BLaER1 treated with 17β-estradiol and CSF1 and Interleukin-3, amounts not matched to agents 10 nM and 100 nM (cell line): ENCODE data around the gene FAM50A.

Experiments
- H3K27ac ChIP-seq, 11 experiments: shearing (Covaris generic); formaldehyde crosslinking; 2 replicates each; pipeline ENCODE4 v1.8.1; 2022
- H3K27me3 ChIP-seq, 11 experiments: shearing (Covaris generic); formaldehyde crosslinking; 2 replicates each; pipeline ENCODE4 v1.8.1; 2022
- H3K36me3 ChIP-seq, 11 experiments: shearing (Covaris generic); formaldehyde crosslinking; 2 replicates each; pipeline ENCODE4 v1.8.1; 2022
- H3K4me1 ChIP-seq, 10 experiments: shearing (Covaris generic); formaldehyde crosslinking; 2 replicates each; pipeline ENCODE4 v1.8.1; 2022
- H3K4me2 ChIP-seq, 11 experiments: shearing (Covaris generic); formaldehyde crosslinking; 2 replicates each; pipeline ENCODE4 v1.8.1; 2022
- H3K4me3 ChIP-seq, 10 experiments: shearing (Covaris generic); formaldehyde crosslinking; 2 replicates each; pipeline ENCODE4 v1.8.1; 2022
- H3K9ac ChIP-seq, 11 experiments: shearing (Covaris generic); formaldehyde crosslinking; 2 replicates each; pipeline ENCODE4 v1.8.1; 2022
- H3K9me3 ChIP-seq, 11 experiments: shearing (Covaris generic); formaldehyde crosslinking; replicated peaks in 1 of 11; 2 replicates each; pipeline ENCODE4 v1.8.1; 2022
- H4K20me1 ChIP-seq, 11 experiments: shearing (Covaris generic); formaldehyde crosslinking; 2 replicates each; pipeline ENCODE4 v1.8.1; 2022
- Cebpa-rat ChIP-seq, 11 experiments: shearing (Covaris generic); IDR thresholded peaks; 2 replicates each; pipeline ENCODE4 v1.8.1; 2022

The FAM50A gene

DNA sequence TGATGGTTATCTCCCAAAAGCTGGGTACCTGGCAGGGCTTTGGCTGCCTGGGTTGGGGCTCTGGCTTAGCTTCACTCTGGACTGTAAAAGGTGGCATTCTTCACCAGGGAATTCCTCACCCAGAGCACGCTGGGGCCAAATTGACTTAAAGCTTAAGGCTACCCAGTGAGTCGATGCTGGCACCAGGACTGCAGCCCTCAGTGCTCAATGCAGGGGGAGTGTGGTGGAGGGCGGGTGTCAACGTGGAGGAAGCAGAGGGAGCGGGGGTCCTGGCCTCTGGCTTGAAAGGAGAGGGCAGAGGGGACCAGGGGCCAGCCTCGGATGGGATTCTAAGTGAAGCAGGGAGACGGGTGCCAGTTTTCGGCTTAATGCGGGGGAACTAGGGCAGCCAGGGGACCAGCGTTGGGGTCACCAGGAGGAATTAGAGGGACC lies 446 bp upstream of the FAM50A start:
- Histone ChIP-seq H3K27ac (peak overlapping the region in 8 of 11 experiments; percentile 28 to 71 (median 39); a peak in 9 of 22 replicates), H3K27me3 (peaks cover 2 to 71% (median 38%) of the 10 kb centered on the region in 11 experiments; a peak in 18 of 22 replicates), H3K4me1 (peaks cover 15 to 40% (median 27%) of the 10 kb centered on the region in 10 experiments; a peak in 19 of 20 replicates), H3K9me3 (peaks cover 0 to 18% (median 5%) of the 10 kb centered on the region in 11 experiments; a peak in 7 of 22 replicates), H4K20me1 (peaks cover 14 to 82% (median 39%) of the 10 kb centered on the region in 11 experiments; a peak in 20 of 22 replicates), H3K9ac (peak overlapping the region; percentile 69 to 86 (median 79); a peak in 20 of 22 replicates), H3K4me2 (peak overlapping the region; percentile 68 to 91 (median 86)), H3K36me3 (peaks cover 10 to 67% (median 33%) of the 10 kb centered on the region in 11 experiments; a peak in 16 of 22 replicates), H3K4me3 (peak overlapping the region; percentile 60 to 73 (median 67))
- TF ChIP-seq Cebpa-rat (IDR thresholded peaks at IDR 0.05): no peak

GRCh38 chrX:154444755-154445246 lies 860 bp downstream of the FAM50A start:
- H3K27ac ChIP-seq: peak overlapping the region; percentile 57 to 72 (median 65)
- H3K36me3 ChIP-seq: peaks cover 8 to 70% (median 39%) of the 10 kb centered on the region in 11 experiments; a peak in 19 of 22 replicates

GRCh38 chrX:154445776-154446175 lies 1.8 kb downstream of the FAM50A start:
- peaks cover 10 to 70% (median 38%) of the 10 kb centered on the region in 11 experiments; a peak in 18 of 22 replicates for H3K36me3 ChIP-seq
- H3K27me3 ChIP-seq: peaks cover 17 to 86% (median 59%) of the 10 kb centered on the region in 11 experiments; a peak in 20 of 22 replicates
- no peak overlapping the region for H3K27ac ChIP-seq
- TF ChIP-seq Cebpa-rat (IDR thresholded peaks at IDR 0.05): no peak
- peak overlapping the region in 5 of 11 experiments; percentile 4 to 91 (median 89); a peak in 7 of 22 replicates for H3K4me2 ChIP-seq
- H3K9ac ChIP-seq: peak overlapping the region in 3 of 11 experiments; percentile 55 to 86 (median 83); a peak in 4 of 22 replicates
- peaks cover 9 to 32% (median 21%) of the 10 kb centered on the region in 10 experiments; a peak in 19 of 20 replicates for H3K4me1 ChIP-seq
- H3K9me3 ChIP-seq: peaks cover 0 to 12% (median 0%) of the 10 kb centered on the region in 11 experiments; a peak in 5 of 22 replicates
- peaks cover 0 to 83% (median 32%) of the 10 kb centered on the region in 11 experiments; a peak in 18 of 22 replicates for H4K20me1 ChIP-seq
- peak overlapping the region in 1 of 10 experiments; percentile 61; a peak in 1 of 20 replicates for H3K4me3 ChIP-seq

More at GRCh38 chrX:154444755-154445246, 860 bp downstream of the FAM50A start:
- H3K27me3 ChIP-seq: peaks cover 10 to 84% (median 49%) of the 10 kb centered on the region in 11 experiments; a peak in 20 of 22 replicates
- no peak for TF ChIP-seq Cebpa-rat (IDR thresholded peaks at IDR 0.05)
- peak overlapping the region; percentile 60 to 73 (median 67) for H3K4me3 ChIP-seq
- H3K9me3 ChIP-seq: peaks cover 0 to 12% (median 0%) of the 10 kb centered on the region in 11 experiments; a peak in 5 of 22 replicates
- H4K20me1 ChIP-seq: peaks cover 4 to 82% (median 31%) of the 10 kb centered on the region in 11 experiments; a peak in 18 of 22 replicates
- peaks cover 9 to 32% (median 21%) of the 10 kb centered on the region in 10 experiments; a peak in 19 of 20 replicates for H3K4me1 ChIP-seq
- peak overlapping the region; percentile 69 to 87 (median 79) for H3K9ac ChIP-seq
- peak overlapping the region; percentile 79 to 91 (median 88) for H3K4me2 ChIP-seq

DNA sequence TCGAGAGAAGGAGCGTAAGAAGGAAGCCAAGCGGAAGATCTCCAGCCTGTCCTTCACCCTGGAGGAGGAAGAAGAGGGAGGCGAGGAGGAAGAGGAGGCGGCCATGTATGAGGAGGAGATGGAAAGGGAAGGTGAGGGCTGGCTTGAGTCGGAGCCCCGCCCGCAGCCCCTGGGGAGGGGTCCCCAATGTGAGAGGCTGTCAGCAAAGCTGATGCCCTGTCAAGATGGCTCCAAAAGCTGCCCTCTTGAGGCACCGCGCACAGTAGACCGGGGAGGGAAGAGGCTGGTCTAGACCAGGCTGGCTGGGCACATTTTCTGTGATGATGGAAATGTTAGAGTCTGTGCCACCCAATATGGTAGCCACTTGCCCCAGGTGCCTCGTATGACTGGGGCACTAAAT lies 2.5 kb downstream of the FAM50A start:
- no peak for TF ChIP-seq Cebpa-rat (IDR thresholded peaks at IDR 0.05)
- Histone ChIP-seq H3K4me3 (peak overlapping the region in 1 of 10 experiments; percentile 61; a peak in 1 of 20 replicates), H3K36me3 (peaks cover 10 to 71% (median 35%) of the 10 kb centered on the region in 11 experiments; a peak in 18 of 22 replicates), H3K4me2 (peak overlapping the region in 5 of 11 experiments; percentile 4 to 91 (median 89); a peak in 6 of 22 replicates), H3K9me3 (peaks cover 0 to 12% (median 0%) of the 10 kb centered on the region in 11 experiments; a peak in 5 of 22 replicates), H3K27me3 (peaks cover 21 to 91% (median 65%) of the 10 kb centered on the region in 11 experiments; a peak in 20 of 22 replicates), H4K20me1 (peaks cover 0 to 86% (median 34%) of the 10 kb centered on the region in 11 experiments; a peak in 18 of 22 replicates), H3K9ac (peak overlapping the region in 2 of 11 experiments; percentile 55 to 86; a peak in 1 of 22 replicates), H3K27ac (no peak overlapping the region), H3K4me1 (peaks cover 9 to 32% (median 21%) of the 10 kb centered on the region in 10 experiments; a peak in 19 of 20 replicates)

DNA sequence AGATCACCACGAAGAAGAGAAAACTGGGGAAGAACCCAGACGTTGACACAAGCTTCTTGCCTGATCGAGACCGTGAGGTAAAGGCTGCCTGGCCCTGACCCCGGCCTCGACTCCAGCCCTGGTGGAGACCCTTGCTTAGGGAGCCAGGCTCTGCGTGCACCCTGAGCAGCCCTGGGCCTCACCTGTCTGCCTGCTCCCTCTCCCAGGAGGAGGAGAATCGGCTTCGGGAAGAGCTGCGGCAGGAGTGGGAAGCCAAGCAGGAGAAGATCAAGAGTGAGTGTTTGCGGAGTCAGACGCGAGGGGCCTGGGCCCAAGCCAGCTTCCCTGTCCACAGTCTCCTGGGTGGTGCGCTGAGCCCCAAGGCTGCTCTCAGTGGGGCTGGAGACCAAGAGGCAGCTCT lies 4.5 kb downstream of the FAM50A start:
- peaks cover 0 to 10% (median 0%) of the 10 kb centered on the region in 11 experiments; a peak in 5 of 22 replicates for H3K9me3 ChIP-seq
- no peak for TF ChIP-seq Cebpa-rat (IDR thresholded peaks at IDR 0.05)
- H3K27me3 ChIP-seq: peaks cover 21 to 91% (median 72%) of the 10 kb centered on the region in 11 experiments; a peak in 21 of 22 replicates
- no peak overlapping the region for H3K9ac ChIP-seq
- peaks cover 6 to 73% (median 23%) of the 10 kb centered on the region in 11 experiments; a peak in 16 of 22 replicates for H3K36me3 ChIP-seq
- H3K4me3 ChIP-seq: no peak overlapping the region
- H3K4me1 ChIP-seq: peaks cover 9 to 29% (median 18%) of the 10 kb centered on the region in 10 experiments; a peak in 19 of 20 replicates
- no peak overlapping the region for H3K4me2 ChIP-seq
- H4K20me1 ChIP-seq: peaks cover 0 to 75% (median 25%) of the 10 kb centered on the region in 11 experiments; a peak in 15 of 22 replicates
- no peak overlapping the region for H3K27ac ChIP-seq

GRCh38 chrX:154449618-154450017 lies 5.7 kb downstream of the FAM50A start:
- Histone ChIP-seq H3K36me3 (peaks cover 6 to 73% (median 23%) of the 10 kb centered on the region in 11 experiments; a peak in 16 of 22 replicates), H3K4me1 (peaks cover 5 to 25% (median 11%) of the 10 kb centered on the region in 10 experiments; a peak in 19 of 20 replicates), H3K27ac (no peak overlapping the region), H3K9ac (no peak overlapping the region), H3K4me2 (no peak overlapping the region), H3K27me3 (peaks cover 22 to 96% (median 80%) of the 10 kb centered on the region in 11 experiments; a peak in 21 of 22 replicates), H3K9me3 (peaks cover 0 to 6% (median 0%) of the 10 kb centered on the region in 11 experiments; a peak in 5 of 22 replicates), H4K20me1 (peaks cover 0 to 72% (median 25%) of the 10 kb centered on the region in 11 experiments; a peak in 15 of 22 replicates), H3K4me3 (no peak overlapping the region)
- no peak for TF ChIP-seq Cebpa-rat (IDR thresholded peaks at IDR 0.05)

DNA sequence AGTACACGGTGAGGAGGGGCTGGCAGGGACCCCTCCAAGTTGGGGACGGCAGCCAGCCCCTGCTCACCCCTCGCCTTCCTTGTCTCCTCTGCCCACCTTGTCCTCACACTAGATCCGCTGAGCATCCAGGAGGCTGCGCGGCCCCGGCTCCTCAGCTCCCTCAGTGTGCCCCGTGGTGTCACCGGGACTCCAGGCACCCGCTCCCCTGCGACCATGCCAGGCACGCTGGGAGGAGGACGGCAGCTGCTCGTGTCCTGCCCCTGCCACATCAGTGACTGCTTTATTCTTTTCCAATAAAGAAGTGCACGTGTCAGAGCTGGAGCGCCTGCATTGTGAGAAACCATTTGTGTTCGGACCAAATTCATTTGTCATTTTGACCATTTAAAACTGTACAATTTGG lies 6.4 kb downstream of the FAM50A start:
- no peak overlapping the region; a peak in 1 of 22 replicates for H3K9ac ChIP-seq
- H3K36me3 ChIP-seq: peaks cover 6 to 73% (median 23%) of the 10 kb centered on the region in 11 experiments; a peak in 16 of 22 replicates
- no peak overlapping the region for H3K4me2 ChIP-seq
- H3K9me3 ChIP-seq: peaks cover 0 to 7% (median 0%) of the 10 kb centered on the region in 11 experiments; a peak in 5 of 22 replicates
- H3K4me1 ChIP-seq: peaks cover 0 to 20% (median 4%) of the 10 kb centered on the region in 10 experiments; a peak in 10 of 20 replicates
- peaks cover 27 to 97% (median 85%) of the 10 kb centered on the region in 11 experiments; a peak in 21 of 22 replicates for H3K27me3 ChIP-seq
- no peak for TF ChIP-seq Cebpa-rat (IDR thresholded peaks at IDR 0.05)
- no peak overlapping the region for H3K27ac ChIP-seq
- peaks cover 0 to 74% (median 25%) of the 10 kb centered on the region in 11 experiments; a peak in 15 of 22 replicates for H4K20me1 ChIP-seq
- H3K4me3 ChIP-seq: no peak overlapping the region

- H3K4me1 ChIP-seq: peaks cover 0 to 5% (median 0%) of the 10 kb centered on the region in 10 experiments; a peak in 2 of 20 replicates
- no peak overlapping the region for H3K4me2 ChIP-seq
- no peak for TF ChIP-seq Cebpa-rat (IDR thresholded peaks at IDR 0.05)
- no peak overlapping the region for H3K27ac ChIP-seq
- no peak overlapping the region for H3K4me3 ChIP-seq
- H3K27me3 ChIP-seq: peaks cover 27 to 78% (median 64%) of the 10 kb centered on the region in 11 experiments; a peak in 21 of 22 replicates
- H3K9ac ChIP-seq: no peak overlapping the region
- H4K20me1 ChIP-seq: peaks cover 0 to 50% (median 10%) of the 10 kb centered on the region in 11 experiments; a peak in 9 of 22 replicates
- H3K36me3 ChIP-seq: peaks cover 6 to 49% (median 21%) of the 10 kb centered on the region in 11 experiments; a peak in 16 of 22 replicates
- peaks cover 0 to 25% (median 10%) of the 10 kb centered on the region in 11 experiments; a peak in 12 of 22 replicates for H3K9me3 ChIP-seq
These were observed 8.9 kb downstream of the FAM50A start for GRCh38 chrX:154452823-154453222.
